Sciatic nerve (tissue), 2 donors: ENCODE data around the gene ORAI3. TPM values are rescaled to one million over a fixed set of nuclear protein-coding genes. Genes with fewer than 3 reads are reported as not detected.

Experiments used
- ATAC-seq: fragments of 200-7000 bp; cut with Tn5 transposase; one replicate; pipeline ENCODE4 v1.9.1; 2020; ENCODE audit warnings: mild to moderate bottlenecking, moderate library complexity
- DNase-seq: peaks from one replicate; pipeline ENCODE4 v3.0.0-alpha.2; 2020; ENCODE audit warnings: low spot score
- intact Hi-C: fragments of 100-400 bp; cut with DNase I; formaldehyde crosslinking; loops from one replicate; pipeline ENCODE4 v1.14.2; 2022
- total RNA-seq: library from RNA; stranded (reverse); fragmentation: NEBNext Ultra II Directional; extraction: Animal tissue kit (Norgen Biotek cat#: 25700); gene quantifications from one replicate; pipeline ENCODE4 v1.2.1, GENCODE V29; 2021
- donor health status: DM: no; HTN: no; CAD: no.
- donor health status: DM: no; HTN: no; CAD: no.

ORAI3 gene
- total RNA-seq, 1 donor from 2014 or later, result 21.8 TPM

GRCh38 chr16:30942426-30942806 lies 6.5 kb upstream of the ORAI3 start:
- DNase-seq, result no peak
- intact Hi-C loops, result no loop called here
- no peak for ATAC-seq

DNA sequence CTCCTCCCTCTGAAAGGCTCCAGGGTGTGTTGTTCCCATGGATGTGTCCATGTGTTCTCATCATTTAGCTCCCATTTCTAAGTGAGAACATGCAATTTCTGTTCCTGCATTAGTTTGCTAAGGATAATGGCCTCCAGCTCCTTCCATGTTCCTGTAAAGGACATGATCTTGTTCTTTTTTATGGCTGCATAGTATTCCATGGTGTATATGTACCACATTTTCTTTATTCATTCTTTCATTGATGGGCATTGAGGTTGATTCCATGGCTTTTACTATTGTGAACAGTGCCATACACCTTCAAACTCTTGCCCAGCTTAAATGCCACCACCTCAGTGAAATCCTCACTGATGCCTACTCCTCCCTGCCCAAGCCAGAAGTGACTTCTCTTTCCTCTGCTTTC lies 4.5 kb upstream of the ORAI3 start:
- intact Hi-C loops, result no loop called here
- no peak for DNase-seq
- no peak for ATAC-seq

GRCh38 chr16:30946671-30947540 lies 2.0 kb upstream of the ORAI3 start:
- ATAC-seq (no peak), DNase-seq (no peak)
- intact Hi-C loops, result no loop called here

- intact Hi-C loops, result no loop called here
- no peak for ATAC-seq
- DNase-seq, result no peak
These were observed 1.4 kb upstream of the ORAI3 start for GRCh38 chr16:30947541-30947858.

- peak; percentile 83 for ATAC-seq
These were observed 805 bp upstream of the ORAI3 start for GRCh38 chr16:30947859-30948666.

DNA sequence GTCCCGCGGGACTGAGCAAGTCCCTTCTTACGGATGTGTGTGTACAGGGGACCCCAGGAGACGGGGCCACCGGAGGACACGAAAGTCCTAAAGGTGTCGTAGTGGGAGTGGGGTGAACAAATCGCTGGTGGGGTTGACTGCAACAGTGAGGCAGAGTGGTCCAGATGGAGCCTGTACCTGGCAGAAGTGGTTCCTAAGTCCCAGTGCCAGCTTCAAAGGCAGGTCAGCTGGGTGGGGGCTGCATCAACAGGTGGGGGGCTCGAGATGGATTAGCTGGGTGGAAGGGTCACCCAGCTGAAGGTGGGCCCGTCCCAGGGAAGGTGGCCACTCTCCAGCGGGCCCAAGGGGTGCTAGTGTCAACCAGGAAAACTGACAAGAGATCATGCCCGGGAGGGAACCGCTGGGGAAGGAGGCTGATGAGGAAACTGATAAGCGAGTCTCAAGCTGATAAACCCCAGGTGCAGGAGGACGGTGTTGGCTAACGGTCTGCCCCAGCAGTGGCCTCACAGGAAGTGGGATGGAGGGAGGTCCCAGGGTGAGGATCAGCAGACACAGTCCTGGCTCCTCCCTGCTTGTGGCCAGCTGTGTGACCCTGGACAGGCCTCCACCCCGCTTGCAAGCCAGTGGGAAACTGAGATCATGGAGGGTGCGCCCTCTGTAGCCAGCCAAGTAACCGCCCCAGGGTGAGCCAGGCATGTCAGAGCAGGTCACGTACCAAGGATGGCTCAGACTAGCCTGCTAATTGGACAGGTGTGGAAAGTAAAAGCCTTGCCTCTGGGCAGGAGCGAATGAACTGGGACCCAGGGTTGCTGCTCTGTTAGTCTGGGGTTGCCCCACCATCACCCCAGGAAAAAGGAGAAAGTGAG lies 1.0 kb downstream of the ORAI3 start:
- intact Hi-C loops, result no loop called here
- DNase-seq (peak; percentile 88), ATAC-seq (peak; percentile 75)

More at GRCh38 chr16:30947859-30948666, 805 bp upstream of the ORAI3 start:
- intact Hi-C loops, result no loop called here
- DNase-seq, result peak; percentile 95

- no peak for DNase-seq
- ATAC-seq, result no peak
- intact Hi-C loops, result no loop called here
These were observed 1.7 kb downstream of the ORAI3 start for GRCh38 chr16:30950516-30951065.

DNA sequence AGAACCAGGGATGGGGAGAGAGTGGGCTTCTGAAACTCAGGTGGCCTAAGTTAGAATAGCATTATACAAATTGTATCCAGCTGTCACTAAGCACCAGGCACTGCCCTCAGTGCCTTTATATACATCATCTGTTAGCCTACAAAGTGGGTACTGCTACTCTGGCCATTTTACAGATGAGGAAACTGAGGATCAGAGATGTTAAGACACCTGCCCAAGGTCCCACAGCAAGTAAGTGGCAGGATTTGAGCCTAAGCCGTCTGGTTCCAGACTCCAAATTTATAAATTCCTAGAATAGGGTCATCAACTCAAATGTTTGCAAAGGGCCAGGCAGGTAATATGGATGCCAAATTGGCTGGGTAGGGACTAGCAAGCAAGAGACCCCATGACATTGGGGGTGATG lies 2.3 kb downstream of the ORAI3 start:
- intact Hi-C loops, result no loop called here
- DNase-seq, result no peak
- no peak for ATAC-seq

GRCh38 chr16:30951750-30952149 lies 2.9 kb downstream of the ORAI3 start:
- intact Hi-C loops, result no loop called here
- peak; percentile 2 for ATAC-seq
- DNase-seq, result peak; percentile 88

GRCh38 chr16:30953111-30953510 lies 4.2 kb downstream of the ORAI3 start:
- ATAC-seq, result no peak
- intact Hi-C loops, result no loop called here

DNA sequence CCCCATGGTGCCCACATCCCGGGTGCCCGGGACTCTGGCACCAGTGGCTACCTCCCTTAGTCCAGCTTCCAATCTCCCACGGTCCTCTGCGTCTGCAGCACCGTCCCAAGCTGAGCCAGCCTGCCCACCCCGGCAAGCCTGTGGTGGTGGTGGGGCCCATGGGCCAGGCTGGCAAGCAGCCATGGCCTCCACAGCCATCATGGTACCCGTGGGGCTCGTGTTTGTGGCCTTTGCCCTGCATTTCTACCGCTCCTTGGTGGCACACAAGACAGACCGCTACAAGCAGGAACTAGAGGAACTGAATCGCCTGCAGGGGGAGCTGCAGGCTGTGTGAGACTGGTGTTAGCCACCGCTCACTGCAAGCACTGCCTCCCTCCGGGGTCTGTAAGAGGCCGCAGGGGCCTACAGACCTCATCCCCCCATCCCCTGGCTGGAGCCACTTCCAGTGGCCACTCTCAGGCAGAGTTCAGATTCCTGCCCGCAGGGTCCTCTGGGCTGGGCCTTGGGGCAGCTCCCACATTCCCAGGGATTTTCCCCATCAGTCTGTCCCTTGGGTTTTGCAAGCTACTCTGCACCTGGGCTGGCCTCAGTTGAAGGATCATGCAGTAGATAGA lies 4.8 kb downstream of the ORAI3 start:
- ATAC-seq (no peak), DNase-seq (no peak)
- intact Hi-C loops, result no loop called here

More at GRCh38 chr16:30953111-30953510, 4.2 kb downstream of the ORAI3 start:
- DNase-seq, result no peak

- intact Hi-C loops, result no loop called here
- ATAC-seq (no peak), DNase-seq (no peak)
These were observed 6.1 kb downstream of the ORAI3 start for GRCh38 chr16:30954993-30955392.

DNA sequence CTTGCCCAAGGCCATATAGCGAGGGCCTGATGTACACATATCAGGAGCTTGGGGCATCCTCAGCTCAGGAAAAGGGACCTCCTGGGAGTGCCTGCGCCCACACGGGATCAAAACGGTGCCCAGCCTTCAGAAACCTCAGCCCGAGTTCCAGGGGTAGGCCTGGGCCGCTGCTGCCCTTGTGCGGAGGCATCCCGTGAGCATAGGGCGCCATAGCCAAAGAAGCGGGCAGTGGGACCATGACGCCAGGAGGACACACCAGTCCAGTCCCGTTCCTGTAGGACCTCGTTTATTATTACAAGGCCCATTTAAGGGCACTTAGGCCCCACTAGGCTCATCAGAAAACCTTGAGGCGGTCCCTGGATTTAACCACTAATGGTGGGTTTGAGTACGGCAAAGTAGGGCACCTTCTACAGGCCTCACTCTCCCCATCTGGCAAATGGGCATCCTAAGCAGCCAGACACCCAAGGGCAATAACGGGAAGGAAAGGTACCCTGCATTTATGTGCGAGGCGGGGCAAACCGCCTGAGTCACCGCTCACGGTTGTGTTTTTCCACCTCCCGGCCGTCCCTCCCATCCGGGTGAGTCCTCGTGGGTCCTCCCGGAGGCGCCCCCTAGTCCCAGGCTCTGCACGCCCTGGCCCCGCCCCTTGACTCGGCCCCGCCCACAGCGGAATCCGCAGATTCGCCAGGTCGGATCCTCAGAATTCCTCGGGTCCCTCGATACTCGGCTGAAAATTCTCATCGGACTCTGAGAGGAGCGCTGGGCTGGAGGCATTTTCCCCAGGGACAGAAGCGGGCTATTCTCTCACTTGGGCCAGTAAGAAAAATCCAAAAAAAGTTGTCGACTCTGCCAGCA lies 8.0 kb downstream of the ORAI3 start:
- ATAC-seq, result peak; percentile 85
- DNase-seq, result peak; percentile 92
- intact Hi-C loops, result no loop called here

- intact Hi-C loops, result no loop called here
- peak; percentile 94 for ATAC-seq
- peak; percentile 98 for DNase-seq
These were observed 8.7 kb downstream of the ORAI3 start, which contains the start of gene SETD1A for GRCh38 chr16:30957456-30958174. SETD1A (plus strand) TSS chr16:30957754; CDS start chr16:30958732, 978 bp downstream.

DNA sequence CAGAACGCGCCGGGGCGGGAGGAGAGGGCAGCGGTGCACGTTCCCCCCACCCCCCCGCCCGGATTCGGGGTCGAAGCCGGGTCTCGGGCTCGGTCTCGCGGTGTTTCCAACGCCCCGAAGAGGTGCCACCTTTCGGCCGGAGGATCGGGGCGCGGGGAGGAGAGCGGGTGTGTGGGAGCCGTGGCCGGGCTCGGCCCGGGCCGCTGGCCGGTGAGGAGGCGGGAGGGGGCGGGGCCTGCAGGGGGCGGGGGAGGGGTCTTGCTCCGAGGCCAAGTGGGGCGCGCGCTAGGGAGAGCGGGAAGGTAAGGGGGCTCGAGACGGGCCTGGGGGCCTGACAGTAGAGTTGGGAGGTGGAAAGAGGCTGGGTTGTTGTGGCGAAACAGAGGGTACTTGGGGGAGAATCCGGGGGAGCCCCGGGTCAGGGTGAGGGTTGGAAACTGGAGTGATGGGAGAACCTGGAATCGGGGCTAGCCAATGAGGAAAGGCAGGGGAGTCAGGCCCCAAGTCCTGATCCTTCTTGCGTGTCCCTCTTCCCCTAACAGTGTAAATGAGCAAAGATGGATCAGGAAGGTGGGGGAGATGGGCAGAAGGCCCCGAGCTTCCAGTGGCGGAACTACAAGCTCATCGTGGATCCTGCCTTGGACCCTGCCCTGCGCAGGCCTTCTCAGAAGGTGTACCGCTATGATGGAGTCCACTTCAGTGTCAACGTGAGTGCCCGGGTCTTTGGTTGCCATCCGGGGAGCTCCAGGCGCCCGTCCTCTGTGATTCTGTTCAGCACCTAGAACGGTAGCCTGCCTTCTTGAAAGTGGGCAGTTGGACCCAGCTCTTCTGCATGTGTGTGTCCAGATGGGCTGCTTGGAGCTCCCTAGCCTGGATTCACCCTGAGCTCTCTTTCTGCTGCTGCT lies 9.6 kb downstream of the ORAI3 start:
- DNase-seq, result no peak
- intact Hi-C loops, result no loop called here
- ATAC-seq, result no peak

DNA sequence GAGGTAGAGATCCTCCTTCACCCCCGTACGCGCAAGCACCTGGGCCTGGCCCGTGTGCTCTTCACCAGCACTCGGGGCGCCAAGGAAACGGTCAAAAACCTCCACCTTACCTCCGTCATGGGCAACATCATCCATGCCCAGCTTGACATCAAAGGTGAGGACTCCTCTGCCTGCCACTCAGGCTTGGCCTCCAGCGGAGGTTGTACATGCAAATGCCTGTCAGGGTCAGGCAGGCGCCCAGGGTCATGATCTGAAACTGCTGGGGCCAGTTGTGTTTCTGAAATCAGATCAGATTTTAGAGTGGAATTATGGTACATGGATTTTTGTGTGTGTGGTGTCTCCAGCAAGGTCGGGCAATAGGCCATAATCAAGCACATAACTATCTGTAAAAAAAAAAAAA lies 12.5 kb downstream of the ORAI3 start:
- DNase-seq, result no peak
- no peak for ATAC-seq
- intact Hi-C loops, result no loop called here
